NB4 (cell line): ENCODE measurements around the gene NOS3.

Experiments used
- POLR2A ChIP-seq: IDR thresholded peaks from 2 replicates; pipeline ENCODE4 v1.6.1; 2011; ENCODE audit warnings: mild to moderate bottlenecking; ENCODE audit not compliant: insufficient read length; ENCODE audit errors: extremely low read depth
- TF ChIP-seq, protein P1 (sequence below): IDR thresholded peaks from one replicate; pipeline ENCODE4 v1.5.1; 2012; ENCODE audit warnings: low read depth, low read length

DNA sequence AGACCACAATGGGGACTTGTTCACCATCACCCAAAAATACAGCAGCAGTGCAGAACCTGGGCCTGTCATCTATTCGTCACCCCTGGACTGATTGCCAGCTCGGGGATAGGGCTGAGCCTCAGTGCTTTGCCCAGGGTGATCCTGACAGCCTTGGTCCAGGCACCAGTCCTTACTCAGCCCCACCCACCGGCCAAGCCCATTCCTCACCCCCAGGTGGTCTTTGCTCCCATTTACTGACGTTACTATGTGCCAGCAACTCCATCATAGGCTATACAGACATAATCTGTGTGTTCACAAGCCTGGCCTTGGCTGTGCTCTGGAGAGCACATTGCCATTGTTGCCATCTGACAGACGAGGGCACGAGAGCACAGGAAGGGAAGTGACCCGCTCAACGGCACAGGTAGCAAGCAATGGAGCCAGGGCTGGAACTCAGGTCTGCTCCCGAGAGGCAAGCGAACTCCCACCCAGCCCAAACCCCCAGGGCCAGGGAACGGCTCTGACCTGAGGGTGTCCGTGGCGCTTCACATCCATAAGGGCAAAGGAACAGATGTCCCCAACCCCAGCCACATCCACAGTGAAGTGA is 26.6 kb downstream of the NOS3 start:
- no peak for TF ChIP-seq POLR2A
- TF ChIP-seq, protein P1, sequence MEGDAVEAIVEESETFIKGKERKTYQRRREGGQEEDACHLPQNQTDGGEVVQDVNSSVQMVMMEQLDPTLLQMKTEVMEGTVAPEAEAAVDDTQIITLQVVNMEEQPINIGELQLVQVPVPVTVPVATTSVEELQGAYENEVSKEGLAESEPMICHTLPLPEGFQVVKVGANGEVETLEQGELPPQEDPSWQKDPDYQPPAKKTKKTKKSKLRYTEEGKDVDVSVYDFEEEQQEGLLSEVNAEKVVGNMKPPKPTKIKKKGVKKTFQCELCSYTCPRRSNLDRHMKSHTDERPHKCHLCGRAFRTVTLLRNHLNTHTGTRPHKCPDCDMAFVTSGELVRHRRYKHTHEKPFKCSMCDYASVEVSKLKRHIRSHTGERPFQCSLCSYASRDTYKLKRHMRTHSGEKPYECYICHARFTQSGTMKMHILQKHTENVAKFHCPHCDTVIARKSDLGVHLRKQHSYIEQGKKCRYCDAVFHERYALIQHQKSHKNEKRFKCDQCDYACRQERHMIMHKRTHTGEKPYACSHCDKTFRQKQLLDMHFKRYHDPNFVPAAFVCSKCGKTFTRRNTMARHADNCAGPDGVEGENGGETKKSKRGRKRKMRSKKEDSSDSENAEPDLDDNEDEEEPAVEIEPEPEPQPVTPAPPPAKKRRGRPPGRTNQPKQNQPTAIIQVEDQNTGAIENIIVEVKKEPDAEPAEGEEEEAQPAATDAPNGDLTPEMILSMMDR: no peak
